KBM-7 (cell line): ENCODE results near the gene QSOX2.
A peak's percentile ranks its signal among the peaks of the same experiment; 100 is the strongest.
"Not testable (repeated sequence)": the region's sequence is repeated elsewhere in the genome, so short reads cannot be mapped to it uniquely, and the experiment has no call there.

Experiments used
- DNase-seq: peaks from one replicate; pipeline ENCODE4 v3.0.0-alpha.2; 2015
- in situ Hi-C: fragments of 300-500 bp; cut with MboI; formaldehyde crosslinking; loops from 2 replicates; pipeline ENCODE4 v1.14.3; 2020; ENCODE audit warnings: low sequenced_read_pairs, low pct_unique_long_range_greater_than_20kb, mixed read lengths

The QSOX2 gene

GRCh38 chr9:136242248-136242647, 3.4 kb downstream of the QSOX2 start:
- no peak for DNase-seq
- in situ Hi-C loops: no loop called here

GRCh38 chr9:136241542-136241941, 4.1 kb downstream of the QSOX2 start:
- in situ Hi-C loops: no loop called here
- DNase-seq: no peak

GRCh38 chr9:136240941-136241340, 4.7 kb downstream of the QSOX2 start:
- in situ Hi-C loops: no loop called here
- DNase-seq: no peak

- in situ Hi-C loops: no loop called here
- no peak for DNase-seq
These were observed 5.7 kb downstream of the QSOX2 start for GRCh38 chr9:136239983-136240330.

DNA sequence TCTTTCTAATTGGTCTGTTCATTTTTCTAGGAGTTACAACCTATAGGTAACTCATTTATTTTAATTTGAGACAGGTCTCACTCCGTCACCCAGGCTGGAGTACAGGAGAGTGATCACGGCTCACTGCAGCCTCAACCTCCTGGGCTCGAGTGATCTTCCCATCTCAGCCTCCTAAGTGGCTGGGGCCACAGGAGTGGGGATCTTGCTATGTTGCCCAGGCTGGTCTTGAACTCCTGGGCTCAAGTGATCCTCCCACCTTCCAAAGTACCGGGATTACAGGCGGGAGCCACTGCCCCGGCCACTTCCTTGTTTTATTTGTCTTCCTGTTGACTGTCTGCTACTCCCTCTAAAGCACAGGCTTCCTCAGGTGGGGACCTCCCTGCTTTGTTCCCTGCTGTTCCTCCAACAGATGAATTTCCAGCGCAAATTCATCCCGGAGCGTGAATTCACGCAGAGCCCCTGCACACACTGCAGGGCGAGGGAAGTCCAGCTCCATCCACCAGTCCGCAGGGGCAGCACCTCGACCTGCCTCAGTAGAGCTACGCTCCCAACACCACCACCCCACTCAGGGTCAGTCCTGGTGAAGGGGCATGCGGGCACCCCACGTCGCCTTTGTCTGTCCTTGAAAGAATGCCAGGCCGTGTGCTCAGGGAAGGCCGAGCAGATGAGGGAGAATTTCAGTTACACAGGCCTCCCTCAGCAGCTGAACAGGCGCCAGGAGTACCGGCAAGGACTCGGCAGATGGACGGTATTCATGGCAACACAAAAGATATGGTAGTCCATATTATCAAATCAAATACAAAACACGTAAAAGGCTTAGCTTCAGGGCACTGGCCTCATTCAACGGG, 6.3 kb downstream of the QSOX2 start:
- in situ Hi-C loops: no loop called here
- no peak for DNase-seq

DNA sequence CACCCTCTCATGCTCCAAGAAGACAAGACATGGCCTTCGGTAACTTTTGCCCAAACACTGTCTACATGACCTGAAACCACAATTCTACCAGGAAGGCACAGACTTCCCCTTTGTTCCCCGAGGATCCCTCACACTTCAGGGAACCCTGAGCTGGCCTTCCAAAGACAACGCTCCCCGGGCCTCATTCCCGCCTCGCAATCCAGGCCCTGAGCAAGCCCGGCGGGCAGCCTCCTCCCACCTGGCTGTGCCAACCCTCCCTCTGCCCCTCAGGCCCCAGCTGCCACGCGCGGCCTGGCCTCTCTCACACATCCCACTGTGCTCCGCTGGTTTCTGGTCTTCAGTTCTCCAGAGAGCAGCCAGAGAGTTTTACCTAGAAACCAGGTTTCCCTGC, 7.3 kb downstream of the QSOX2 start:
- DNase-seq: peak; percentile 35
- in situ Hi-C loops: no loop called here

DNA sequence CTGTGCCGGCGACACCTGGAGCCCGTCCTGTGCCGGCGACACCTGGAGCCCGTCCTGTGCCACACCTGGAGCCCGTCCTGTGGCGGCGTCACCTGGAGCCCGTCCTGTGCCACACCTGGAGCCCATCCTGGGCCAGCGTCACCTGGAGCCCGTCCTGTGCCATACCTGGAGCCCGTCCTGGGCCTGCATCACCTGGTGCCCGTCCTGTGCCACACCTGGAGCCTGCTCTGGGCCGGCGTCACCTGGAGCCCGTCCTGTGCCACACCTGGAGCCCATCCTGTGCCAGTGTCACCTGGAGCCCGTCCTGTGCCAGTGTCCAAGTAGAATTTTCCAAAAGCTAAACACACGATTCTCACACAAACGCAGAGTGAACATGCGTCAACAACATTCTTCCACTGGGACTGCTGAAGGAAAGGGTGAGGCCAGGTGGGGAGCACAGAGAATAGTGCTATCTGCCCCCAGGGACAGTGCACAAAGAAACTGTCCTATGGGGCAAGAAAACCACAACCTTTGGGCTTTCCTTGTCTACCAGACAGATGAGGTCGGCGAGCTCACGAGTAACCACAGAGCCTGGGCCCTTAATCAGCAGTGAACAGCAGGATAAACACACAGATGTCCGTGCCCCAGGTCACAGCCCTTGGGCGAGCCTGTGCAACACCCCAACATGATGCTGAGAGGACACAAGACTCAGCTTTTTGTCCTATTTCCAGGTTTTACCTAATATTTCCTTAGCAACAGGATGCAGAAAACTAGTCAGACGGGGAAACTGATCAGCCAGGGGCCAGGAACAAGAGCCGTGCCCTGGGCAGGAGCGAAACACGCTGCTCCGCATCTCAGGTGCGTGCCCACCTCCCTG, 7.9 kb downstream of the QSOX2 start:
- DNase-seq: peak; percentile 46
- in situ Hi-C loops: no loop called here

DNA sequence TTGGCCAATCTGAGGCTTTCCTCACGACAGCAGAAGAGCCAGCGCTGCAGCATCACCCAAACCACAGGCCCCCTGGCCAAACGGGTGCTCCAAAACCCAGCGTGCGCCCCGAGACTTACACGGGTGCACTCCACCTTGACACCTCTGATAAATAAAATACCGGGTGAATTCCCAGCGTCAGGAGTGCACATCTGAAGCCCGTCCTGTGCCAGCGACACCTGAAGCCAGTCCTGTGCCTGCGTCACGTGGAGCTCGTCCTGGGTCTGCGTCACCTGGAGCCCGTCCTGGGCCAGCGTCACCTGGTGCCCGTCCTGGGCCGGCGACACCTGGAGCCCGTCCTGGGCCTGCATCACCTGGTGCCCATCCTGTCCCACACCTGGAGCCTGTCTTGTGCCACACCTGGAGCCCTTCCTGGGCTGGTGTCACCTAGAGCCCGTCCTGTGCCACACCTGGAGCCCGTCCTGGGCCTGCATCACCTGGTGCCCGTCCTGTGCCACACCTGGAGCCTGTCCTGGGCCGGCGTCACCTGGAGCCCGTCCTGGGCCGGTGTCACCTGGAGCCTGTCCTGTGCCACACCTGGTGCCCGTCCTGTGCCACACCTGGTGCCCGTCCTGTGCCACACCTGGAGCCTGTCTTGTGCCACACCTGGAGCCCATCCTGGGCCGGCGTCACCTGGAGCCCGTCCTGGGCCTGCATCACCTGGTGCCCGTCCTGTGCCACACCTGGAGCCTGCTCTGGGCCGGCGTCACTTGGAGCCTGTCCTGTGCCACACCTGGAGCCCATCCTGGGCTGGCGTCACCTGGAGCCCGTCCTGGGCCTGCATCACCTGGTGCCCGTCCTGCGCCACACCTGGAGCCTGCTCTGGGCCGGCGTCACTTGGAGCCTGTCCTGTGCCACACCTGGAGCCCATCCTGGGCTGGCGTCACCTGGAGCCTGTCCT, 8.9 kb downstream of the QSOX2 start:
- in situ Hi-C loops, DNase-seq: not testable (repeated sequence)

- in situ Hi-C loops: no loop called here
- no peak for DNase-seq
These were observed 9.7 kb downstream of the QSOX2 start for GRCh38 chr9:136235709-136236455.

DNA sequence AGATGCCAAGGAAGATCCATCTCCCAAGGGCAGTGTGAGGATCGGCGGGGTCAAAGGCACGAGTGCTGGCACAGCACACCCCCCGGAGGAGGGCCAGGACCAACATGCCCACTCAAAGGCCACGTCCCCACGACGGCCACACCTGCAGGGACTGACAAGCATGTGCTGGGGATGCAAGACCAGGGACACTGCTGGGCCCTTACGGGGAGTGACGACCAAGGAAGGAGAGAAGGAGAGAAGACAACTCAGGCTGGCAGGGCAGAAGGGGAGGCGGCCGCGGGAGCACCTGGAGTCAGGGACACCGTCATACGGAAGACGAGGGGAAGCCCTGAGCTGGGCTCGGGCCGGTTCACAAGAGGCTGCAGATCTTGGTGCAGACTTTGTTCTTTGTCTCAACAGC, 10.4 kb downstream of the QSOX2 start:
- in situ Hi-C loops: no loop called here
- DNase-seq: no peak

DNA sequence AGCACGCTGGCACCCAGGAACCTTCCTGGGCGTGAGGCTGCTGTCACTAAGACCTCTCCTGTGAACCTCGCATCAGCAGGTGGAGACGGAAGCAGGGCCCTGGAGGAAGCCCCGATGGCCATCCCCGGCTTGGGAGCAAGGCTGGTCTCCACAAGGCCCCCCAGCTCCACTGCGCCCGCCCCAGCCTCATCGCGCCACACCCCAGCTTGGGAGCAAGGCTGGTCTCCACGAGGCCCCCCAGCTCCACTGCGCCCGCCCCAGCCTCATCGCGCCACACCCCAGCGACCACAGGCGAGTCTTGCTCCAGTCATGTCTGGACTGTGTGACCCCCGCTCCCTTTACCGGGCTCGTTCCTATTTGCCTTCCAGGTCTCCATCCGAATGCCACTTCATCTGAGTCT, 11.0 kb downstream of the QSOX2 start:
- in situ Hi-C loops: no loop called here

GRCh38 chr9:136233868-136234267, 11.7 kb downstream of the QSOX2 start:
- in situ Hi-C loops: no loop called here
- DNase-seq: no peak

More for the DNA sequence above, 11.0 kb downstream of the QSOX2 start:
- DNase-seq: no peak

- in situ Hi-C loops: no loop called here
- peak; percentile 29 for DNase-seq
These were observed 12.2 kb downstream of the QSOX2 start for GRCh38 chr9:136233411-136233810.

- no peak for DNase-seq
- in situ Hi-C loops: no loop called here
These were observed 12.6 kb downstream of the QSOX2 start for GRCh38 chr9:136232969-136233368.

DNA sequence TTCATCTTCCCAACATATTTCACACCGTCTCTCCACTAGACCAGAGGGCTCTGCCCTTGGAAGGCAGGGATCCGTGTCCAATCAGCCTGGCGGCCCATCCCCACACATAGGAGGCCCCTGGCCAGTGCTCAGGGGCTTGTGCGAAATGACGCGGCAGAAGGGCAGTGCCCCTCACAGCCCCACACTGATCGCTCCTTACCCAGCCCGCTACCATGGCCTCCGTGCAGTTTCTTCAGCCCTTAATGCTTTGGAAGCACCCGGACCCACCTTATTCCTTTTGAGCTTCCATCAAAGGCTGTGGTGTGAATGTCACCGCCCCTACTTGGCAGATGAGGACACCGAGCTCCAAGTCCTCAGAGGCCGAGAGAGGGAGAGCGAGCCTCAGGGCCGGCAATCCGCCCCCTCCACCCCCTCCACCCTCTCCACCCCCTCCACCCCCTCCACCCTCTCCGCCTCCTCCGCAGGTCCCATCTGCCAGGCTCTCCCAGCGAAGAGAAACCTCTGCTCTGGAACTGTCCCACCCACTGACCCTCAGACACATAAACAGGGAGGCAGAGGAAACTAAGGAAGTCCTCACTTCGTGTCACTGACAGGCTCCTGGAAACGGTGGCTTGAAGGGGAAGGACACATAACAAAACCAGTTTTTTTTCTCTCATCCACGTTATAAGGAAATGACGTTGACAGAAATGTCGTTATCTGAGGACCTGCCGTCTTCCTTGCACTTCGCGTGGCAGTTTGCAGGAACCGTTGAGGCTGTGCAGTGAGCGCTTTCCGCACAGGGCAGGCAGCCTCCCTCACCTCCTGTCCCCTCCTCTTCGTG, 13.9 kb downstream of the QSOX2 start:
- in situ Hi-C loops: no loop called here
- peak; percentile 88 for DNase-seq

GRCh38 chr9:136230773-136231172, 14.8 kb downstream of the QSOX2 start:
- DNase-seq: no peak
- in situ Hi-C loops: no loop called here

DNA sequence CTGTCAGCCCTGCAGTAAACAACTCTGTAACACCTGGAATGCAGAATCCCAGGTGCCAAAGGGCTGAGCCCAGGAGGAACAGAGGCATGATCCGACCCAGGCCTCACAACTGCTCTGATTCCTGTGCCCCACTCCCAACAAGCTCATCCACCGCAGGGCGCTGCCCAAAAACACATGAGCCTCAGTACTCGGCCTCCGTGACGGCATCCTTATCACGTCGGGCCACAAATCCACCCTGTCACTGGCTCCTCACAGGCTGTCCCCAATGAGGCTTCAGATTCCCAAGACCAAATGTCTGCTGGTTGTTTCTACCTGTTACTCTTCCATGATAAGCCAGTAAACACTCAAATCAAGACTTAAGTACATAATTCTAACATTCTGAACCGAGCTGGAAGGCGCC, 15.2 kb downstream of the QSOX2 start:
- in situ Hi-C loops: no loop called here
- DNase-seq: no peak
